ENCODE data around the gene CIB4. TPM values are rescaled to one million over a fixed set of nuclear protein-coding genes. Genes with fewer than 3 reads are reported as not detected.

CIB4 gene
- total RNA-seq, 1 donor from 2014 or later, result not detected

- TF ChIP-seq CTCF (conservative IDR thresholded peaks at IDR 0.05), result no peak
- peaks cover 29% of the 10 kb centered on the region for H3K27me3 Mint-ChIP-seq (ENCODE audit: low read depth)
- peak overlapping the region; percentile 87 for H3K27ac Mint-ChIP-seq (ENCODE audit: unreplicated experiment)
- DNase-seq (ENCODE audit: low read depth, low spot score), result peak; percentile 24
- H3K9me3 Mint-ChIP-seq, result peaks cover 3% of the 10 kb centered on the region
- peaks cover 8% of the 10 kb centered on the region for H3K4me1 Mint-ChIP-seq
- H3K4me3 Mint-ChIP-seq, result no peak overlapping the region
- H3K36me3 Mint-ChIP-seq (ENCODE audit: low read depth), result no peaks in the 10 kb centered on the region
Observed at GRCh38 chr2:26558271-26559043, 82.7 kb downstream of the CIB4 start.

- no peak overlapping the region for H3K4me3 Mint-ChIP-seq
- no peak overlapping the region for H3K27ac Mint-ChIP-seq (ENCODE audit: unreplicated experiment)
- H3K4me1 Mint-ChIP-seq, result peaks cover 13% of the 10 kb centered on the region
- H3K27me3 Mint-ChIP-seq (ENCODE audit: low read depth), result peaks cover 29% of the 10 kb centered on the region
- peaks cover 3% of the 10 kb centered on the region for H3K9me3 Mint-ChIP-seq
- DNase-seq (ENCODE audit: low read depth, low spot score), result no peak
- no peak for TF ChIP-seq CTCF (conservative IDR thresholded peaks at IDR 0.05)
- no peaks in the 10 kb centered on the region for H3K36me3 Mint-ChIP-seq (ENCODE audit: low read depth)
Observed at GRCh38 chr2:26557244-26557925, 83.8 kb downstream of the CIB4 start.

- Mint-ChIP-seq H3K4me1 (peaks cover 13% of the 10 kb centered on the region), H3K4me3 (no peak overlapping the region), H3K9me3 (peaks cover 3% of the 10 kb centered on the region), H3K36me3 (ENCODE audit: low read depth) (no peaks in the 10 kb centered on the region), H3K27me3 (ENCODE audit: low read depth) (peaks cover 29% of the 10 kb centered on the region), H3K27ac (ENCODE audit: unreplicated experiment) (no peak overlapping the region)
- TF ChIP-seq CTCF (conservative IDR thresholded peaks at IDR 0.05), result no peak
- DNase-seq (ENCODE audit: low read depth, low spot score), result no peak
Observed at GRCh38 chr2:26556309-26557243, 84.6 kb downstream of the CIB4 start.

- no peak overlapping the region for H3K27ac Mint-ChIP-seq (ENCODE audit: unreplicated experiment)
- TF ChIP-seq CTCF (conservative IDR thresholded peaks at IDR 0.05), result no peak
- peaks cover 29% of the 10 kb centered on the region for H3K27me3 Mint-ChIP-seq (ENCODE audit: low read depth)
- H3K4me3 Mint-ChIP-seq, result no peak overlapping the region
- H3K4me1 Mint-ChIP-seq, result peaks cover 13% of the 10 kb centered on the region
- no peaks in the 10 kb centered on the region for H3K36me3 Mint-ChIP-seq (ENCODE audit: low read depth)
- peaks cover 3% of the 10 kb centered on the region for H3K9me3 Mint-ChIP-seq
- DNase-seq (ENCODE audit: low read depth, low spot score), result no peak
Observed at GRCh38 chr2:26555246-26556133, 85.7 kb downstream of the CIB4 start.

Measured in neural crest cell (in vitro differentiated cells).